GM19328 (cell line): ENCODE data around the gene KCNE4.

Experiments
- ATAC-seq: cut with Tn5 transposase; IDR thresholded peaks from one replicate; pipeline ENCODE4 v1.9.1; 2021; ENCODE audit warnings: mild to moderate bottlenecking, moderate library complexity; ENCODE audit not compliant: unreplicated experiment

Gene KCNE4

DNA sequence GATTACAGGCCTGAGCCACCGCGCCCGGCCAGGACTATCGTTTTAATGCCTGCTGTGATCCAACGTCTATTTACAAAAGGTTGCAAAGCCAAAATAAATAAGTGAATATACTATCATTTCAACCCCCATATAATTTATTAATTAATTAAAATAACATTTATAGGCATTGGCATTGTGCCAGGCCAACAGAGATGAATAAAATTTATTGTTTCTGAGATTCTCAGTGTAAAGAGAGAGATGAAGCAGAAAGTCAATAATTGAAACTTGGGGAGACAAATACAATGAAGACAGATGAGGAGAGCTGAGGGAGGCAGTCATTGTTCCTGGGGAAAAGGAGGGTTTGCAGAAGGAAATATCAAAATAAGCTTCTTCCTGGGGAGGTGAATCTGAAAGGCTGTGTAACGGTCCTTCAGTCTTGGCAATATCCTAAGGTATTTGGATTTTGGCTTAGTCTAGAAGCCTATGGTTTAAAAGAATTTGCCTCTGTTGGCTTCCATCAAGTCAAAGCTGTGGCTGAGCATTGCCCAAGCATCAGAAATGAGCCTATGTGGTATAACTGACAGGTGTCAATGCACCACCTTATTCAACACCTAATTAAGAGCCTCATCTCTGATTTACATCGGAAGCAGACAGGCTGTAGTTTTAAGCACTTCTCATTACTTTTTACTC is 31.5 kb downstream of the KCNE4 start:
- ATAC-seq: no peak

DNA sequence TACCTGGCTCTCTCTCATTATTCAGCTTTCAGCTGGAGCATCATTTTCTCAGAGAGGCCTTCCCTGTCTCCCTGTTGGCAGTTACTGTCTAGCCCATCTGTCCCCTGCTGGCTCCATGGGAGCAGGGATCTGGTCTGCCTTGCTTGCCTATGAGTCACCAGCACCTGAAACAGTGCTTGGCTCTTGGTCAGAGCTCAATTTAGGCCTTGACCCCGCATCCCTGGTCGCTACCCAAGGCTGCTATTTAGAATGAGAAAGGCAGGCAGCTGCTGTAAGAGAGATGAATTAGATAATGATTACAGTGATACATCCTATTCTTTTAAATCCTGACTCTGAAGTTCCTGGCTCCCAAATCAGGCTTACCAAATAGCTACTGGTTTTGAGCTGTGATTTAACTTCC is 32.9 kb downstream of the KCNE4 start:
- no peak for ATAC-seq

DNA sequence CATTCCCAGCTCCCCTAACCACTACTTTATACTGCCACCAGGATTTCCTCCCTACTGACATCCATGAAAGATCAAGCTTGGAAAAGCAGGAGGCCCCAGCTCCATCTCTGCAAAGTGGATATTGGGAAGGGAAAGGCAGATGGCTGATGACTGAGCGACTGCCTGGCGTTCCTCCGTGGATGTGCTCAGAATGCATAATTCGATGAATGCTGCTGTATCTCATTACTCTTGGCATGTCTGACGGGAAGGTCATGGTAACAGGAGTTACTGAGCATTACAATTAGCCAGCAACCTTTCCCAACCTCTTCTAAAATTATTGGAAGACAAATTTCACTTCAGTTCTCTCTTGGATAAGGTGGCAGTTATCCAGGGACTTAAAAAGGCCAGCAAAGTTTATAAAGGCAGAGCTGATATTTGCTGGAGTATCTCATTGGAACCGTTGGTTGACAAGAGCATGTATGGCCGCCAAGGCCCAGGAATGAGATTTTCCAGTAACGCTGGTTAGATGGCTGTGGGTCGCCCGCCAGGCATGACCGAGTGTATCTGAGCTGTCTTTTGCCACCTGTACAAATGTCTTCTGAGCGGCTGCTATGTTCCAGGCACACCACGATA is 34.5 kb downstream of the KCNE4 start:
- ATAC-seq: no peak

DNA sequence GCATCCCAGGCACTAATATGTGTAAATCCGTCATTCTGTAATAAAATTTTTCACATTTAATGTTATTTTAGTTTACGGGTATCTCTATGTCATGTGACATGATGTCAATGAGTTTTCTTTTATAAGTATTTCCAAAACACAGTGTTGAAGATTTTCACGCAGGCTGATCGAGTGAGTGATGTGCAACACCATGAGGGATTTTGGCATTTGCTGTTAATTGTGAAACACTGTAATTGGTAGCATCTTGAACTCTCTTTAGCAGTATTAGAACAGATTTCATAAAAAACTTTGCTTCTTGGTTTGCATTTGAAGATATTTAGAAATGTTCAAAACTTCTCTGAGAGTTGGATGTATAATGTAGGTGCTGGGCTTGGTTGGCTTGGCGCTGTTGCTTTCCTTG is 35.5 kb downstream of the KCNE4 start:
- ATAC-seq: no peak

DNA sequence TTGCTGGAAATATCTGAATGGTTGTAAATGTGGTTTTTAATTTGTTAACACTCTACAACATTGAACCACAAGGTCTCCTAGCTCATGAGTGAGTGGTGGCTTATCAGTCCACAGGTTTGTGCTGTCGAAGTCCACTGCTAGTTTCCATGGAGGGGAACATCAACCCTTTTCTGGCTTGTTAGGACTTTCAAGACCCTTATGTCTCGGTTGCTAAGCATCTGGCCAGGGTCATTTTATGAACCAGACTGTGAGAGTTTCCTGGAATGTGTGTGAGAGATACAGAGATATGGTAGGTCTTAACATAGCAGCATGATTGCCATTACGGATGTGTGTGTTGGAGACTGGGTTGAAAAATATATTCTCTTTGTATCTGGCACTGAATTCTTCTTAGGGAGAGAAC is 36.9 kb downstream of the KCNE4 start:
- ATAC-seq: no peak

DNA sequence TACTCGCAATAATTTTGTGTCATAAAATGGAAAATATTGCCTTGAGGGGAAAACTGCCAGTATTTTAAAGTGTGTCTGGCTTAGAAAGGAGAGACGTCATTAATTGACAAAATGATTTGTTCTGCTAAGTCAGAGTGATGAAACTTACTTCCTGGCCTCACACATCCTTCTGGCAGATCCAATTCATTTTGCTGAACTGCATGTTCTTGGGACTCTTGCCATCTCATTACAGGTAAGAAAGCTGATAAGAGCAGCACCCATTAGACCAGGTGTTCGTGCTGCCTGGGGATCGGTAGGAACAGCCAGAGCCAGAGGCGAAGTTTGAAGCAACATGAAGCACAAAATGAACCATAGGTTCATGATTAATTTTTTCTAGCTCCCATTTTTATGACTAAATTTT is 38.0 kb downstream of the KCNE4 start:
- no peak for ATAC-seq

DNA sequence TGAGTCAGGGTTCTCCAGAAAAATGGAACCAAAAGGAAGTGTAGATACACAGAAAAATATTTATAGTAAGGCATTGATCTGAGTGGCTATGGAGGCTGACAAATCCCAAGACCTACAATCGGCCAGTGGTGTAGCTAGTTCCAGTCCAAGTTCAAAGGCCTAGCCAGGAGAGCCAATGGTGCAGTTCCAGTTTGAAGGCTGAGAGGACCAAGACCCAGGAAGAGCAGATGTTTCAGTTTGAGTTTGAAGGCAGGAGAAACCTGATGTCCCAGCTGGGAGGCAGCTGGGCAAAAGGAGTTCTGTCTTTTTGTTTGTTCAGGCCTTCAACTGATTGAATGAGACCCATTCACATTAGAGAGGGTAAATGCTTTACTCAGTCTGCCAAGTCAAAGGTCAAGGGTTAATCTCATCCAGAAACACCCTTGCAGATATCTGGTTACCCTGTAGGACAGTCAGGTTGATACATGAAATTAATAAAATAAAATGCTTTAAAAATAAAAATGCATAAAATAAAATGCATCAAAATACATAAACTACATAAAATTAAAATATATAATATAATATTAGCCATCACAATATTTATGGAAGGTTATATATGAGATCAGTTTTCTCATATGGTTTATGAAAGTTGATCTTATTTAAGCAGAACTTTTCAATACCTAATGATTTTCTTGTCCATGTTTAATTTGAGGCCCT is 38.7 kb downstream of the KCNE4 start:
- ATAC-seq: no peak

DNA sequence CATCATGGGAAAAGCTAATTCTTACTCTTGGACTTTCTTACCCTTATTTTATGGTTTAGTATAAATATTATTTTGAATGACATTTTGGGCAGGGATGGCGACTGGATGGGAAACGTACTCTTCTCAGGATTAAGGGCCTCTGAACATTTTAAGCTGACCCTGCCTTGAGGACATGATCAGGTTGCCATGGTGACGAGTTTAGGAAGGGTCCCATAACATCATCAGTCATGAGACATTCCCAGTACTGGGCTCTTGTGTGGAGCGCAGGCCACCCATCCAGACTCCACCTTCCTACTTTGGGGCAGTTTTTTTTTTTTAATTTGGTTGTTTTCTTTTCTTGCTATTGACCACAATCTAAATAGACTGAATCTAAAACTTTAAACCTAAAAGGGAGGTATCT is 40.7 kb downstream of the KCNE4 start:
- no peak for ATAC-seq

DNA sequence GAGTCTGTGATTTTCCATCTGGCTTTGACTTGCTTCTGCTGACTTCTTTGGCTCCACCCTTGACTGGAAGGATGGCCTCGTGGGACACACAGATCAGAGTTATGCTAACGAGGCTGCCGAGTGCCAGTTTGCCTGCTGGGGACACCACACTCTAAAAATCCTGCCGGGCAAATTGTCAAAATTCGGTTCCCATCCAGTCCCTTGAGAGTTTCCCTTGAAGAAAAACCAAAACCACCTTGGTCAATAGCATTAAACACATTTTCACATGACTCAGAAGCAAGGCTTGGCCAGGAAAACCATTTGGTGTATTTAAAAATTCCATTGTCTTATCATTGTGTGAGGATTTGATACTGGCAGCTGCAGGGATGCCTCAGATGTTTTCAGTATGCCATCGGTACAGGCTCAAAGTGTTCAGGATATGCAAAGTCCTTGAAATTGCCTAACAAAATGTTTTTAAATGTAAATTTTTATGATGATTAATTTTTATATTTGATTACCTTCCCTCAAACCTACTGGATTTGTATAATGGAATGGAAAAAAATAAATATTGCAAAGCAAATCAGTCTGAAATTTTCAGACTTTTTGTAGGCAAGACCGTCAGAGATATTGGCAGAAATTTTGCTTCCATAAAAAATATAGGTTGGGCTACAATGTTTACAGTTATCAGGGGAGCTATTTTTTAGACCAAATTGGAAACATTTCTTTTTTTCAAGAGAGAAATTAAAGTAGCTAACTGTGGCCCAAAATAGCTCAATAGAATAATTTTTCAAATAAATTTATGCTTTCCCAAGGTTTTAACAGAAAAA is 41.6 kb downstream of the KCNE4 start:
- ATAC-seq: no peak

DNA sequence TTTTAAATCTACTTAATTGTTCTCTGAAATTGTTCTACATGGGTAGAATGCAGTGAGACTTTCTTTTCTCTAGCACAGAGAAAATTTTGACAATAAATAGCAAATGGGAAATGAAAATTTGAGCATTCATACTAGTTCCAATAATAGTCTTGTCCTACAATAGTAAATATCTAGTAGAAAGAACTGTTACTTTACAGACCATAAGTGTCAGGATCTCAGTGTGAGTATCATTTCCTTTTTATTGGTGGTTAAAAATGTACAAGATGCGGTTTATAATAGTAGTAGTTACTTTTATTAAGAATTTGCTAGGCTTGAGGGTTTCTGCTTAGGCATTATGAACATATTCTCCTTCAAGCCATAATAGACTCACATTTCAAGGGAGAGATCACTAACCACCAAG is 43.2 kb downstream of the KCNE4 start:
- ATAC-seq: no peak

DNA sequence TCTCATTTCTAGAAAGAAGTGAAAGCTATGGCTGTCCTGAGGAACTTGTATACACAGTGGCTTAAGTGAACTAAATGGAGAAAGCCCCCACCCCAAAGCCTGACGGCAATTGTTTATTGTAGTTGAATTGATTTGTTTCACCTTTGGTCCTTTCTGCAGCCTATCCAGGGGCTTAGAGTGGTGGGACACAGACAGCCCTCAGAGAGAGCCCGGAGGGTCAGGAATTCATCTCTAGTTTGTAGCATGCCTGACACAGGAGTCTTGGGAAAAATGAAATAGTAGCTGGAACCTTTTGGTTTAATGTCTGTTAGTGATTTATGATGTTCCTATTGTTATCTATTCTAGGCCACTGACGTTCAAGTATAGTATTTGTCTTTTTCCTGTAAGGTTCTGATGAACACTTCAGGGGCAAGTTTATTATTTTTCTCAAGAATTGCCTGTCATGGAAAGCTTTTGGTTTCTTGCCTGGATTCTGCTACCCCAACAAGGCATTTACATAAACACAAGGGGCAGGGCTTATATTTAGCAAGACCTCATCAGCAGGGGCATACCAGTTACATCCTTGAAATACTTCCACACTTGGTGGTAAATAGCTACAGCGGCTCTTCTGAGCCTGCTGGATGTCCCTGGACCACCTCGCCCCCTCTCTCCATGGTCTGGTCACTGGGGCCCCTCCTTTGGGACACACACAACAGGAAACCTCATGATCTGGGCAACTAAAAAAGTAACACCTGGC is 44.4 kb downstream of the KCNE4 start:
- no peak for ATAC-seq

DNA sequence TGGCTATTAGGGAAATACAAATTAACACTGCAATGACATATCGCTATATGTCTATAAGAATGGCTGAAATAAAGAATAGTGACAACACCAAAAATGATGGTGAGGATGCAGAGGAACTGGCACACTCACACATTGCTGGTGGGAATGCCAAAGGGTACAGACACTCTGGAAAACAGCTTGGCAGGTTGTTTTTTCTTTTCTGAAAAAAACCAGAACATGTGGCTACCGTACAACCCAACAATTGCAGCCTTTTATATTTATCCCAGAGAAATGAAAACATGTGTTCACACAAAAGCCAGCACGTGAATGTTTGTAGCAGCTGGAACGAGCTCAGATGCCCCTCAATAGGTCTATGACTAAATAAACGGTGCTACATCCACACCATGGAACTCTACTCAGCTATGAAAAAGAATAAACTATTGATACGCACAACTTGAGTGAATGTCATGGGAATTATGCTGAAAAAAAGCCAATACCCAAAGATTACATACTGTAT is 45.9 kb downstream of the KCNE4 start:
- ATAC-seq: no peak

DNA sequence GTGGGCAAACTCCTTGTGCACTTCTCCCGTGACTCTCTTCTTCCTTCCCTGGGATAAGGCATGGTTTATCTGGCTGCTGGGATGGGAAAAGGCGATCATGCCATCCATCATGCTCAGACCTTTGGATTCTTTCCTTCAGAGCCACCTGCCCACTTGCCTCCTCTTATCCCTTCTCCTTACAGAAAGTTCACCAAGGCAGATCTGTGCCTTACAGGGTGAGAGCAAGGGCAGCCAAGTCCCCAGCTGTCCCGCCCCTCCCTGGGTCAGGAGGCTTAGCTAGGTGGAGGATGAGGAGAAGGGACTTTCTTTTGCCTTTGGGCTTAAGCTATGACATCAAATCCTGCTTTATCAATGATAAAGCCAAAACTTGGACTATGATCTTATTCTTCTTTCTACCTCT is 47.6 kb downstream of the KCNE4 start:
- ATAC-seq: no peak

DNA sequence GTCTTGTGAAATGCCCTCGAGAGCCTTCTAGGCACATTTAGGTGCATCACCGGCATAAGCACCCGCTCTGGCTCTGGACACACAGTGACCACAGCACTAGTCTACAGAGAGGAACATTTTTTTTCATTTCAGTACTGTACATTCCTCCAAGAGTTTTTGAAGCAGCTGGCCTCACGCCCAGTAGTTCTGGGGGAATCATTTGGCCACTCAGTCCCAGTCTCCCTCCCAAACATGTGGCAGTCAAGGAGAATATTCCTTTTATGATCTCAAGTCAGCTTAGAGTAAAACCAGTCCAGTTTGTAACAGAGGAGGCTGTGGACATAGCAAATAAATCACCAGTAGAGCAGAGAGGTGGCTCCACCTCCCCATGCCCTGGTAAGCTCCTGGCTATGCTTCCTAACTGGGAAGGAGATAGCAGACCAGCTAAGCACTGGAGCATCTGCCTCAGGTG is 48.1 kb downstream of the KCNE4 start:
- ATAC-seq: no peak

DNA sequence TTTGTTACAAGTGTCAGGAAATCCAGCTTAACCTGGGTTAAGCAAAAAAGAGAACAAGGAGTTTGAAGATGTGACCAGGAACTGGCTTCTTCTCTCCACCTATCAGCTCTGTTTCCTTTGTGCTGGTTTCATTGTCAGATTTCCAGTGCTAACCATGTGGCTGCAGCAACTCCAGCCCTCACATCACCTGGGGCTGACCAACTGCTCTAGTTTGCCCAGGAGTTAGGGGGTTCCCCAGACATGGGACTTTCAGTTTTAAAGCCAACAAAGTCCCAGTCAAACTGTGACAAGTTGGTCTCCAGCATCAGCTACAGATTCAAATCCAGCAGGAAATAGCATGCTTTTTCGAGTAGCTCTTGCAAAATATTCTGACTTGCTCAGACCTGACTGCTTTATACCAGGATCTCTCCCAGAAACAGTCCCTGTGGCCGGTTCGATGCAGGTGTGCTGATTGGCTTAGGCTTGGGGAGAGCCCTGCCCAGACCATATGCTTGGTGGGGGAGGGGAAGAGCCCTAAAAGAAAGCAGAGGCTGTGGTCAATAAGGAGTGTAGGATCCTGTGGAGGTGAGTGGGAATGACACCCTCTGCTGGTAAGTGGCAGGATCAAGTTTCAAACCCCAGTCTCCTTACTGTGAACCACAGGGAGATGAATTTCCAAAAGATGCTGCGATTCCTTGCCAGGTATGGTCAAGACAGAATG is 49.5 kb downstream of the KCNE4 start:
- no peak for ATAC-seq

DNA sequence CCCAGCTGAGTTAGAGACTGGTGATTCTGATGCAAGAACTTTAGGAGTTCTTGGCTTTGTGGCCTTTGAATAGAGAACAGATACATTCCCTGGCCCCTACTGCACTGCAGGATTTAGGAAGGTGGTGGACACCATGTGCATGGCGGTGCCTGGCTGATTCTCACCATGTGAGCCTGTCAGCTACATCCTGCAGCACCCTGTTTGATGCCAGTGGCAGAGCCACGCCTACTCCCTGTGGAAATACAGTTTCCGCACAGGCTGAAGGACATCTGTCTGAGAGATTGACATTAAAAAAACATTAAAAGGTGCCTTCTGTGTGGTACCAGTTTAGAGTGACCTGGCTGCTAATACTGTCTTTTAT is 50.0 kb downstream of the KCNE4 start:
- no peak for ATAC-seq

DNA sequence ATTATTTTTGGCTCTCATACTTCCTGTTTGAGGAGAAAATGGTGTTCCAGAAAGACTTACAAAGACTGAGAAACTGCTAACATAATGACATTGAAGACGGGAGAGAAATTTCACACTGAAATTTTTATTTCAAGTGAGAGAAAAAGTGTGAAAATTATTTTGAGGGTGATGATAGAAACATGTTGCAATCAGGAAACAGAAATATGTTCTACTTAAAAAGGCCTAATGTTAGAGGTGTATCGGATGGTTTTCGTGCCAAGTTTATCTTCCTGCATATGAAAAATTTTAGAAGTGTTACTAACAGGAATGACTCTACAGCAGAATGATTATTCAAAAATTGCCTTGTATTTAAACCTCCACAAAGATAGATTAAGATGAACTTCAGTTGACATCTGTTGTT is 50.5 kb downstream of the KCNE4 start:
- no peak for ATAC-seq

DNA sequence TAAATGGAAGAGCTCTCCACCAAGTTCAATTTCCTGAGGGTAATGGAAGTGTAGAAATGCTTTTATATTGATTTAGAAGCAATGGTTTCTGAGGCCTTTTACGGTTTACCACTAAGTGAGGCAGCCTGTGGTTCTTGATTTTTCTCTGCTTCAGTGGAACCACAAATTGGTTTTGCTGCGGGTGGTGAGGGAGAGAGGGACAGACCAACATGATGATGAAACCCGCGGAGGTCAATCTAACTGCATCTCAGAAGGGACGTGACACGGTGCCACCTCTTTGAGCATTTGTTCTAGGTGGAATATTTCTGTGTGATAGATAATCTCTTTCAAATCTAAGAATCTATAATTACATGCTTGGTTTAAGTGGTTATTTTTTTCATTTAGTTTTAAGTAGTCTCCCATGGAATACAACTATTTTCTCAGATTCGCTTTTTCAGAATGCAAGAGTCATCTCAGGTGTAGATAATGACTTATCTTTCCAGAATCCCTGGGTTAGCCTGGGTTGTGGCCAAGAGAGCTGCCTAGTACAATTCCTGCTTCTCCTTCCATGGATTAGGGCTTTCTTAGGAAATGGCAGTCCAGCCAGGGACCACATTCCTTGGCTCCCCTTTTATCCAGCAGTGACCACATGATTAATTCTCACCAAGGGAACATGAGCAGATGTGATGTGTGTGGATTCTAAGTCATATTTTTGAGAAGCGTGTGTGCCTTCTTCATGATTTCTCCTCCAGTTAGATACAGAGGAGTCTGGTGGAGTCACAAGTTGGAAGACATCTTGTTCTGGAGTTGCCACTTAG is 52.5 kb downstream of the KCNE4 start:
- ATAC-seq: no peak
